Measurements from ENCODE around the gene SAMD8.

SAMD8 gene

DNA sequence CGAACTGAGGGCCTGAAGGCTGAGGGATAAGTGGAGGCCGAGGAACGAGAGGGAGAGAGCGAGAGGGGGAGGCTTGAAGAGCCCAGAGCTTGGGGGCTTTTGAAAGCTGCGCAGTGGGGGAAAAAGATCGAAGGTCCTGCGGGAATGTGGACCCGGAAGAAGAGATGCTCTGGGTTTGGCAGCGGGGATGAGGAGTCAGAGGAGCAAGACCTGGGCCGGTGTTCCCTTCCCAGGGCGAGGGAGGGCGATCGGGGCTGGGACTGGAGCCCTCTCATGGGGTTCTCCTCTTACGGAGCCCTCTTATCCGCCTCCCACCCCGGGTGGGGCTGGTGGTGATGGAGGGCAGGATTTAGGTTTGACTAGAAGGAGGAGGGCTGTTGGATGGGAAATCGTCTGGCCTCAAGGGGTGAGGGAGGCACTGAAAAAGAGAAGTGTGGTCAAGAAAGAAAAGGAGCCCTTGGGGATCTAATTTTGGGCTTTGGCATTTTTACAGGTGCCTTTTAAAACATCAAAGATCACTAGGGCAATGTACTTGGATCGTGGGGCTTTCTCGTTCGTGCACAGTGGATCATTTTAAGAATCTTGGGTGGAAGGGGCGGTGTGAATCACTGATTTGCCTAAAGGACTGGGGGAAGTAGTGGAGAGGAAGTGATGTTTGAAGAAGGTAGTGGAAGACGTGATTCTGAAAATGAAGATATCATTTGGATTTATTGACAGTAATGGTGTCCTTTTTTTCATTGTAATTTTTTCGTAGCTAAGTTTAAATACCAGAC is 637 bp downstream of the SAMD8 start:
- TF ChIP-seq, protein P1, sequence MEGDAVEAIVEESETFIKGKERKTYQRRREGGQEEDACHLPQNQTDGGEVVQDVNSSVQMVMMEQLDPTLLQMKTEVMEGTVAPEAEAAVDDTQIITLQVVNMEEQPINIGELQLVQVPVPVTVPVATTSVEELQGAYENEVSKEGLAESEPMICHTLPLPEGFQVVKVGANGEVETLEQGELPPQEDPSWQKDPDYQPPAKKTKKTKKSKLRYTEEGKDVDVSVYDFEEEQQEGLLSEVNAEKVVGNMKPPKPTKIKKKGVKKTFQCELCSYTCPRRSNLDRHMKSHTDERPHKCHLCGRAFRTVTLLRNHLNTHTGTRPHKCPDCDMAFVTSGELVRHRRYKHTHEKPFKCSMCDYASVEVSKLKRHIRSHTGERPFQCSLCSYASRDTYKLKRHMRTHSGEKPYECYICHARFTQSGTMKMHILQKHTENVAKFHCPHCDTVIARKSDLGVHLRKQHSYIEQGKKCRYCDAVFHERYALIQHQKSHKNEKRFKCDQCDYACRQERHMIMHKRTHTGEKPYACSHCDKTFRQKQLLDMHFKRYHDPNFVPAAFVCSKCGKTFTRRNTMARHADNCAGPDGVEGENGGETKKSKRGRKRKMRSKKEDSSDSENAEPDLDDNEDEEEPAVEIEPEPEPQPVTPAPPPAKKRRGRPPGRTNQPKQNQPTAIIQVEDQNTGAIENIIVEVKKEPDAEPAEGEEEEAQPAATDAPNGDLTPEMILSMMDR (IDR thresholded peaks at IDR 0.05) = no peak

DNA sequence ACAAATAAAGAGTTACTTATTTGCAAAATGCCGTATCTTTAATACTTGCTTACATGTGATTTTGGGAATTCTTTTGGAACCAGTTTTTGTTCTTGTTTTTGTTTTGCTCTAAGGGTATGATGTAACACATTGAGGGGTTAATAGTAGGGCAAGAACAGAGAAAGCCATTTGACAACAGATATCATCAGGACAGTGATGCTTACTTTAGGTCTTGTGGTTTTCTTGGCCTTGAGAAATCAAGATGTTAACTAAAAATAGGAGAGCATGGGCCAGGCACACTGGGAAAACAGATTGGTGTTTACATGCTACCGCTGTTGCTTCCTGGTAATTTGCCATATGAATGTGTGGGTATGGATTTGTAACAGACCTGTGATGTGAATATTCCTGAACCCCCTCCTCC is 3.7 kb downstream of the SAMD8 start:
- TF ChIP-seq, protein P1 (IDR thresholded peaks at IDR 0.05) = no peak

- TF ChIP-seq, protein P1 (IDR thresholded peaks at IDR 0.05) = no peak
Observed at GRCh38 chr10:75117995-75118394, 6.5 kb downstream of the SAMD8 start.

DNA sequence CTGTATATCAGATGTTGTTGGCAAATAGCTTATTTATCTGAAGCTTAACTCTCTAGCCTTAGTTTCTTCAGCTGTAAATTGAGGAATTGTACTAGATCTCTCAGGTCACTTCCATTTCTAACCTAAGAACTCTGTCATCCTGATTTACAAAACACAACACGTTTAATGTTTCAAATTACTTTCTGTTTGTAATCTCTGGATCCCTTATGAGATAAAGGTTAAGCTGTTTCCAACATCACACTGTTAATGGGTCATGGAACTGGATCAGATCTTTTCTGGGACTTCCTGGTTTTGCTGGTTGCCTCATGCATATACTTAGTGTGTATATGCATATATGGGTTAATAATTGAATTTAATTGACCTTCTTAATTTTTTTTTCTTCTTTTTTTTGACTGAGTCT is 9.9 kb downstream of the SAMD8 start:
- TF ChIP-seq, protein P1 (IDR thresholded peaks at IDR 0.05) = no peak

DNA sequence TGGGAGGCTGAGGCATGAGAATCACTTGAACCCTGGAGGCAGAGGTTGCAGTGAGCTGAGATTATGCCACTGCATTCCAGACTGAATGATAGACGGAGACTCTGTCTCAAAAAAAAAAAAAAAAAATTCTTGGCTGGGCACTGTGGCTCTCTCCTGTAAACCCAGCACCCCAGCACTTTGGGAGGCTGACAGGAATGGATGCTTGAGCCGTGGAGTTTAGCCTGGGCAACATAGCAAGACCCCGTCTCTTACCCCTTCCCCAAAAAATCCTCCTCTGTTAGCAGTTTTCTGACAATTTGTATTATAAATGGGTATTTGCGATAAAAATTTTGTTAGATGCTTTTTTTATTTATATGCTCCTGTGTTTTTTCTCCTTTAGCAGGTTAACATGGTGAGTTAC is 11.0 kb downstream of the SAMD8 start:
- TF ChIP-seq, protein P1 (IDR thresholded peaks at IDR 0.05) = no peak

GRCh38 chr10:75123088-75123682 is 11.7 kb downstream of the SAMD8 start:
- TF ChIP-seq, protein P1 (IDR thresholded peaks at IDR 0.05) = no peak

- TF ChIP-seq, protein P1 (IDR thresholded peaks at IDR 0.05) = no peak
Observed at GRCh38 chr10:75126277-75126676, 14.8 kb downstream of the SAMD8 start.

Measured in LNCAP (cell line).